Stimulated activated CD4-positive, alpha-beta T cell treated with anti-CD3 and anti-CD28 coated beads, TNF-alpha, amount 100 ng/mL, for 4 hours (primary cell): ENCODE results near the gene CCDC186.

Experiments used
- DNase-seq, 3 experiments: peaks; one replicate each; pipeline ENCODE4 v3.0.0-alpha.2; 2020; ENCODE audit warnings: low read depth in 3 of 3

The CCDC186 gene

DNA sequence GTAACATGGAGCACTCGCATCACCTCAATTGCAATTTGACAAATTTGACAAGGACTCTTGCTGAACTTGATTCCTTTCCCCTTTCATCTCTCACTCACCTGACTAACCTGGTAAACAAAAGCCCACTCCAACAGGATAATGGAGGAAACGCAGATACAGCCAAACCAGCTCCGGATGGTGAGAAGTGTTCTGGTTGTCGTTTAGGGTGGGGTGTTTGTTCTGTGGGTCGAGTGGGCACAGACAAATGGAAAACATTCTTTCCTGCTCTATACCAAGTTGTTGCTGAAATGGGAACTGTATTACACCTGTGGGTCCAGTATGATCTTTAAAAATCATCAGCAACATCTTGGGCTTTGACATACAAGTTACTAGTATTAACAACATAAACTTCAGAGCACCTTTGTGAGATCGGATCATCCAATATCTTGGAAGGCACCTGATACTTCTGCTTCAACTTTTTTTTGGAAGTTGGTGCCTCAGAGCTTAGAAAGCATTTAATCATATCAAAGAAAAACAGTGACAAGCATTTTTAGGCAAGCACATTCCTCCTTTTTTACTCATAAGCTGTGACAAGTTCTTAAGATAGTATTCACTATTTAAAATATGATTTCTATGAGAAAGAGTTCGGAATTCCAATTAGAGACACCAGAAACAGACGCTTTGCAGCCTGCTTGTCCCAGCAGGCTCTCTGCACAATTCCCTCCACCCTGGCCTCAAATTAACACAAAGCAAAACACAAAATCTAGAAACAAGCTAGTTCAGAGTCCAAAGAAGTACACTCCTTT lies 58.1 kb downstream of the CCDC186 start:
- DNase-seq = no peak

DNA sequence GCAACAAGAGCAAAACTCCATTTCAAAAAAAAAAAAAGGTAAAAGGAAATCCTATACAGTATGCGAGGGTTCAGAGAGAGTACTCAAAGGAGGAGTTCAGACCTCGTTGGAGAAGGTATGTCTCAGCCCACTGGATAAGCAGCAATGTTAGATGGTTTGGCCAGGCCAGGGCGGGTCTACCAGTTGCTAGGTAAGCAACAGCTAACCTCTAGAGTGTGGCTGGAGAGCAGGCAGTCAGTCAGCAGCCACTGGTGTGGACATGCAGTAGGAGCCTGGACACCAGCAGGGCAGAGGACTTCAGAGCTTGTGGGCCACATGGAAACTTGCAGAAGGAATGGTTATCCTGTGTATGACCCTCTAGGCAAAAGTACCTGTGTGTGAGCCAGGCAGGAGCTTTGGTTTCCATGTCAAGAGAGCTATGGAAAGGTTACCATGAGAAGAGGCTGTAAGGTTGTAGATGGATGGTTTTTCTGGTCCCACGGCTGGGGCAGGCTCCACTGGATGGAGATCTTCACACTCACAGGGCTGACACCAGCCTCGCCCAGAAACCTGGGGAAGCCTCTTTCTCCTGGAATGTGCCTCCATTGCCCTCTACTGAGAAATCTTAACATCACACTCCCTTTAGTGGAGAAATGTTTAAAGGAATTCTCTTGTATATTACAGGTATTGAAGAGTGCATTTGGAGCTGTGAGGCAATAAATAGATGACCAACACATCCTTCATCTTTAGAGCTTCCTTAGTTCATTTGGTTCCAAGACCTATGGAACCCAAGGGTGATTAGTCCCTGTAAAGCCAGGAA lies 63.6 kb downstream of the CCDC186 start:
- DNase-seq = no peak

- DNase-seq = no peak
Measured at GRCh38 chr10:114103284-114103683, 70.7 kb downstream of the CCDC186 start.

DNA sequence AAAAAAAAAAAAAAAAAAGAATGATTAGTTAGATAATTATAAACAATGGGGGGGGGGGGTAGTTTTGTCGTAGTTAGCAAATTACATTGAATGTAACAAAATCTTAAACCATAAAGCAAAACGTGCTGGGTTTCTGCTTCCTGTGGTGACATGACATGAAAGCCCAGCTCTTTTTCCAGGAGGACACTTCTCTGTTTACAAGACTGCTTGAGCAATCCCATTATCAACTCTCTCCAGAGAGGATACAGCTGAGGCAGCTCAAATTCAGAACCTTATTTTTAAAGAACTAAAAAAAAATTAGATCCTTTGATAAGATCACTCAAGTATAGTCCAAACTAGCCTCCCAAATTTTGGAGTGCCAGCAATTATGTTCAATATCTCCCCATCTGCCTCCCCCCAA lies 71.7 kb downstream of the CCDC186 start:
- DNase-seq = no peak

GRCh38 chr10:114100848-114101741 lies 72.9 kb downstream of the CCDC186 start:
- no peak for DNase-seq

- no peak for DNase-seq
Measured at GRCh38 chr10:114096864-114097263, 77.1 kb downstream of the CCDC186 start.

- DNase-seq = no peak
Measured at GRCh38 chr10:114095559-114096337, 78.3 kb downstream of the CCDC186 start.

- DNase-seq = no peak
Measured at GRCh38 chr10:114094795-114095194, 79.2 kb downstream of the CCDC186 start.

DNA sequence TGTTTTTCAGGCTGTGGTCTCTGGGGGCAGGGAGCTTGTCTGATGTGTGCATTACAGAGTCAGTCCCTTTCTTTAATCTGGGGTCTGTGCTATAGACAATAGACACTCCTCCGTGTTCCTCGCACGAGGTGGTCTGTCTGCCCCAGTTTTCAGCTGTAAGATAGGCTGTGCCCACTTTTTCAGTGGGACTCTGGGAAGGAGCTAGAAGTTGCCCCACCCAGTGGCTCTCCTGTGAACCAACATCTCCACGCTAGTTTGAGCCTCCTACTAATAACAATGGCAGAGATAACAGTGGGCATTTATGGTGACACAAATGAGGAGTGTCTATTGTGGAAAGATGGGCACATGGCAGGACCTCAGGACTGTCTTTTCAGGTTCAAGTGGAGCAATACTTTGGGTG lies 86.3 kb downstream of the CCDC186 start:
- DNase-seq = no peak

- no peak for DNase-seq
Measured at GRCh38 chr10:114087255-114087654, 86.7 kb downstream of the CCDC186 start.

DNA sequence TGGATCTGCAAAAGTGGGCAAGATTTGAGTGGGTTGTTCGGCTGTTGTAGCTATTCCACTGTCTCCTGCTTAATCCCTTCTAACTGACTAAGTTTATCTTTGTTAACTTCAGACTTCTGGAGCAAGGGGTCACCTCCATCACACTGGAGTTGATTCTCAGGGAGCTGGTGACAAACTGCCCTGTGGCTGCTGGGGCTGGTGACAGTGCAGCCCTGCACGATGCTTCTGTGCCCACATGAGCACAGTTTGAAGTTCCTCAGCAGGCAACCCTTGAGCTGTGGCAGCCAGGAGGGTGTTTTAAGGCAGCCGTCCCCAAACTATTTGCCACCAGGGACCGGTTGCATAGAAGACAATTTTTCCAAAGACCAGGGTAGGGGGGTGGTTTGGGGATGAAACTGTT lies 89.8 kb downstream of the CCDC186 start:
- no peak for DNase-seq

DNA sequence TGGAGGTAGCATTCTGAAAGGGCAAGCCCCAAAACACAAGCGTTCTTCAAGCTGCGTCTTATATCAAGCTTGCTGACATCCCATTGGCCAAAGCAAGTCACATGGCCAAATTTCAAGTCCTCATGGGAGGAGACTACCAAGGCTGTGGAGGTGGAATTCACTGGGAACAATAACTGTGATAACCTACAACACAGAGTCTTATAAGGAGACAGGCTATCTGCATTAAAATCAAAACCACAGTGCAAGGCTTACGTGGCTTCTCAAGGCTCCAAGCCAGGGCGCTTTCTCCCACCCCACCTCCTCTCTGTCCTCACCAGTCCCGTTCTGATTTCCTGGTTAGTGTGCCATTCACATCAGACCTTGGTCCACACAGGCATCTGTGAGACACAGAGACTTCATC lies 91.0 kb downstream of the CCDC186 start:
- DNase-seq = no peak

GRCh38 chr10:114081911-114082583 lies 92.0 kb downstream of the CCDC186 start:
- DNase-seq = no peak

- DNase-seq = no peak
Measured at GRCh38 chr10:114079421-114079820, 94.6 kb downstream of the CCDC186 start.

DNA sequence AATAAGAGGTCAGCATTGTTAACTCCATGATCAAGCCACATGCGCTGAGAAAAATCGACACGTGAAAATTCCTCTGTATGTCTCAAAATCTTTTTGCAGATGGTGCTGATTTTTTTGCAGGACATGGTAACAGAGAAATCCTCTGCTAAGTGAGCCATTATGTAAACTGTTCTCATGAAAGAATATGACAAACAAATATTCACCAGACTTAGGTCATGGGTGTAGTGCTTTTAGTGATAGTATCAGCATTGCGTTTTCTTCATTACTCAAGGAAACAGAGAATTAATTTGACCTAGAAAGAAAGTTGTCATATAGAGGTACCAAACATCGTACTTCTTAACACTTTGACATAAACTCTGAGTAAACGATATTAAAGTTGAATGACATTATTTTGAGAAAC lies 95.7 kb downstream of the CCDC186 start:
- no peak for DNase-seq

GRCh38 chr10:114077815-114078219 lies 96.2 kb downstream of the CCDC186 start:
- no peak for DNase-seq

- no peak for DNase-seq
Measured at GRCh38 chr10:114077347-114077746, 96.7 kb downstream of the CCDC186 start.

GRCh38 chr10:114075093-114075492 lies 98.9 kb downstream of the CCDC186 start:
- no peak for DNase-seq

DNA sequence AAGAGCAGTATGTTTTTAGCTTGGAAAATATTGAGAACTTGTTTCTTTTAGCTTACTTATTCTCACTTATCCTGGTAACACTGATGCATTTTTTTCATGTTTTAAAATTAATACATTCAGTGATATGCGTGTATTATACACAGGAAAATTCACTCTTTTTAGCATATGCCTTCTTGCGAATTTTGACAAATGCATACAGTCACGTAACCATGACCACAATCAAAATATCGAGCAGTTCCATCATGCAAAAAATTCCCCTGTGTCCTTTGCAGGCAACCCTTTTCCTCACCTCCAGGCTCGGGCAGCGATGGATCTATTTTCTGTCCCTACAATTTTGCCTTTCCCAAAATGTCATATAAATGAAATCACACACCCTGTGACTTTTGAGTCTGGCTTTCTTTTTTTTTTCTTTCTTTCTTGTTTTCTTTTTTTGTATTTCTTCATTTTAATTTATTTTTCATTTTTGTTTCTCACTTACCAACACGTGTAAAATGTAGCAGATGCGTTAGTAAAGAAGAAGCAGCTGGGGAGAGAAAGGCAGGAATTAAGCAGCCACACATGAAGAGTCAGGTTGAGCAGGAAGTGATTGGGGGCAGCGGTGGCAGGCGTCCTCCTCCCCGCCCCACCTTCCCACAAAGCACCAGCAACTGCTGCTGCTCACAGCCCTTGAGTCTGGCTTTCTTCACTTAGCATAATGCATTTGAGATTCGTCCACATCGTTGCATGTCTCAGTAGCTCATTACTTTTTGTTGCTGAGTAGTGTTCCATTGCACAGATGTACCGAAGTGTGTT lies 100.4 kb downstream of the CCDC186 start:
- no peak for DNase-seq

GRCh38 chr10:114071178-114071577 lies 102.8 kb downstream of the CCDC186 start:
- no peak for DNase-seq
